LNCaP clone FGC (cell line): ENCODE results near the gene GIMD1.

Source experiments
- DNase-seq: peaks from one replicate; pipeline ENCODE4 v3.0.0-alpha.2; 2011; ENCODE audit warnings: low read depth
- H3K4me3 ChIP-seq: 2 replicates; pipeline ENCODE4 v1.5.1; 2011; ENCODE audit warnings: mild to moderate bottlenecking, low read depth, low read length, control low read depth
- TF ChIP-seq, protein P1 (sequence below): IDR thresholded peaks from 2 replicates; pipeline ENCODE4 v1.5.1; 2012; ENCODE audit warnings: mild to moderate bottlenecking; ENCODE audit not compliant: control insufficient read depth, insufficient read depth; ENCODE audit errors: extremely low read depth

Gene GIMD1

DNA sequence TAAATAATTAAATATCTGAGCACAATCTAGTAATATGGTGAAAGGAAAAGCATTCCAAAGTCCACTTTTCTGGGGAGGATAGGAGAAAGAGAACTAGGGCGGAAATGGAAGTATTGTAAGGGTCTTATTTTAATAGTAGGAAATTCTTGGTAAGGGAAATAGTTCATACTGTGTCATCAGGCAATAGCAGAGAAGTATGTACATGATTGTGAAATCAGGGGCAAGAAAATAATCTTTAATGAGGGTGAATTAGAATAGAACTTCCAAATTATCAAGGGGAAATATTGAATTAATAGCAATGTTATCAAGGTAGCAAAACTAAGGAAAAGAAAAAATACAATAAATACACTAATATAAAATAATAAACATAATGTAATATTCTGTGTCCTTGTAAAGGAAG lies 14.8 kb downstream of the GIMD1 start:
- DNase-seq, result no peak
- no peak overlapping the region for H3K4me3 ChIP-seq

DNA sequence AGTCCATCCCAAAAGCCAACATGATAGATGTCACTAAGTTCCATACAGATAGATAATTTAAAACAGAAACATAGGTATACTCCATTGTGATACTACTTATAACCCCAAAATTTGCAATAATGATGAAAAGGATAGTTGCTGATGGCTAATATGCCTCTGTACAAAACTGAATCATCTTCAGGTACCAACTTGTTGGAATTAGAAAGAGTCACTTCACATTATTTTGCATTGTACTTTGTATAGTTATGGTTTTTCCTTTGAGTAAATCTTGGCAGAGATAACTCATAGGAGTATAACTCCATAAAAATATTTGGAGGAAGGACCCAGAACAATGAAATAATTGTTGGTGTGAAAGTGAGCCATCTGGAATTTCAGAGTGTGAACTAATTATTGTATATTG lies 17.6 kb downstream of the GIMD1 start:
- TF ChIP-seq, protein P1, sequence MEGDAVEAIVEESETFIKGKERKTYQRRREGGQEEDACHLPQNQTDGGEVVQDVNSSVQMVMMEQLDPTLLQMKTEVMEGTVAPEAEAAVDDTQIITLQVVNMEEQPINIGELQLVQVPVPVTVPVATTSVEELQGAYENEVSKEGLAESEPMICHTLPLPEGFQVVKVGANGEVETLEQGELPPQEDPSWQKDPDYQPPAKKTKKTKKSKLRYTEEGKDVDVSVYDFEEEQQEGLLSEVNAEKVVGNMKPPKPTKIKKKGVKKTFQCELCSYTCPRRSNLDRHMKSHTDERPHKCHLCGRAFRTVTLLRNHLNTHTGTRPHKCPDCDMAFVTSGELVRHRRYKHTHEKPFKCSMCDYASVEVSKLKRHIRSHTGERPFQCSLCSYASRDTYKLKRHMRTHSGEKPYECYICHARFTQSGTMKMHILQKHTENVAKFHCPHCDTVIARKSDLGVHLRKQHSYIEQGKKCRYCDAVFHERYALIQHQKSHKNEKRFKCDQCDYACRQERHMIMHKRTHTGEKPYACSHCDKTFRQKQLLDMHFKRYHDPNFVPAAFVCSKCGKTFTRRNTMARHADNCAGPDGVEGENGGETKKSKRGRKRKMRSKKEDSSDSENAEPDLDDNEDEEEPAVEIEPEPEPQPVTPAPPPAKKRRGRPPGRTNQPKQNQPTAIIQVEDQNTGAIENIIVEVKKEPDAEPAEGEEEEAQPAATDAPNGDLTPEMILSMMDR, result no peak
- H3K4me3 ChIP-seq, result no peak overlapping the region
- no peak for DNase-seq

More for the DNA sequence above, 14.8 kb downstream of the GIMD1 start:
- TF ChIP-seq, protein P1, result no peak

DNA sequence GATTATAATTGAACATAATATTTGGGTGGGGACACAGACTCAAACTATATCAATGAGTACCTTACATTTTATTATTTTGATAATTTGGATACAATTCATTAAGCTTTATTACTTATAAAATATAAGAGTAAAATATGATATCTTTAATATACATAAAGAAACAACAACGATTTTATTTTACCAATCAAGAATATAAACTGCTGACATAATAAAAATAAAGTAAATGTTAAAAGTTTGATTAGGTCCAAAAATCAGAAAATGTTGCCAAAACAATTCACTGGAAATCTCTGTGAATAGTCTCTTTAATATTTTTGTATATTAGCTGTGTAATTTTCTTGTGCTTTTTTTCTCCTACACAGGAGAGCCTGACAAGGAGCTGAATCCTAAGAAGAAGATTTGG lies 21.4 kb downstream of the GIMD1 start:
- H3K4me3 ChIP-seq, result no peak overlapping the region
- DNase-seq, result no peak
- TF ChIP-seq, protein P1, result no peak

DNA sequence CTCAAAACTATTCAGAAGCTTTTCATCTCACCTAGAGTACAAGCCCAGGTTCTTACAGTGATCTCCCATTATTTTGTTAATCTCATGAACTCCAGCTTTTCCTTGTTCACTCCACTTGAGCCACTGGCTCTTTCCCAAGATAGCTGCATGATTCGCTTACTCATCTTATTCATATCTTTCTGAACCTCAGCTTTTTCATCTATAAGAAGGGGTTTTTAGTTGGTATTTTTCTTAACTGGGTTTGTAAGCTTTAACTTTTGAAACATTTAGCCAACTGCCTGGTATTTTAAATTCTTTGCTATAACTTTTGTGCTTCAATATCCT lies 24.0 kb downstream of the GIMD1 start:
- no peak overlapping the region for H3K4me3 ChIP-seq
- TF ChIP-seq, protein P1, result no peak
- no peak for DNase-seq

DNA sequence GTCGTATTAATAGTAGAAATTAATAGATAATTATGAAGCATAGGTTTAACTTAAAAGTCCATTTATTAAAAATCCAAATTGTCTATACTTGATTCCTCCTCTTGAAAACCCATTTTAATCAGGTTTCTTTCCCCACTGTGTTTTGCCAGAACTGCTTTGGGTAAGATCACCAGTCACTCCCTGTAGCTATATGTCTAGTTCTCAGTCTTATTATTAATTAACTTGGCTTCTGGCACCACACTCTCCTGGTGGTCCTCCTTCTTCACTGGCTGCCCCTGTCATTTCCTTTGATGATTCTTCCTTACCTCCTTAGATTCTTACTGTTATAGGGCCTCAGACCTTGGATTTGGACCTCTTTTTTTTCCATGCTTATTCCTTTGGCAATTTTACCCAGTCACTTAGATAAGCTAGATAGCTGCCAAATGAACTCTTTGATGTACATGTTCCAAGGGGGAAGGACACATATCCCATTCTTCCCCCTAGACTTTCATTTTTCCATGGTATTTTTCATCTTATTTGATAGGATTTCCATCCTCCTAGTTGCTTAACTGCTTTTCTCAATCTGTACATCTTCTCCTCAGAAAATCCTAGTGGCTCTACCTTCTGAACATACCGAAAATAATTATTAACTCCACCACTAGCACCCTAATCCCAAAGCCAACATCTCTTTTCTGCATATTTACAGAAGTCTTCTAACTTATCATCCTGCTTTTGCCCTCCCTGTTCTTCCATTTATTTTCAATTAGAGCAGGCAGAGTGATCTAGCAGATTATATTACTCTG lies 24.5 kb downstream of the GIMD1 start:
- no peak for DNase-seq
- H3K4me3 ChIP-seq, result no peak overlapping the region
- TF ChIP-seq, protein P1, result no peak

DNA sequence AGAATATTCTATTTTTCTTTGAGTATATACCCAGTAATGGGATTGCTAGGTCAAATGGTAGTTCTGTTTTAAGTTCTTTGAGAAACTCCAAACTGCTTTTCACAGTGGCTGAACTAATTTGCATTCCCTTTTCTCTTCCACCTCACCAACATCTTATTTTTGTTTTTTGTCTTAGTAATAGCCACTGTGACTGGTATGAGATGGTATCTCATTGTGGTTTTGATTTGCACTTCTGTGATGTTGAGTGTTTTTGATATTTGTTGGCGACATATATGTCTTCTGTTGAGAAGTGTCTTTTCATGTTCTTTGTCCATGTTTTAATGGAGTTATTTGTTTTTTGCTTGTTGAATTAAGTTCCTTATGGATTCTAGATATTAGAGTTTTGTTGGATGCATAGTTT lies 27.8 kb downstream of the GIMD1 start:
- TF ChIP-seq, protein P1, result no peak
- H3K4me3 ChIP-seq, result no peak overlapping the region
- DNase-seq, result no peak

DNA sequence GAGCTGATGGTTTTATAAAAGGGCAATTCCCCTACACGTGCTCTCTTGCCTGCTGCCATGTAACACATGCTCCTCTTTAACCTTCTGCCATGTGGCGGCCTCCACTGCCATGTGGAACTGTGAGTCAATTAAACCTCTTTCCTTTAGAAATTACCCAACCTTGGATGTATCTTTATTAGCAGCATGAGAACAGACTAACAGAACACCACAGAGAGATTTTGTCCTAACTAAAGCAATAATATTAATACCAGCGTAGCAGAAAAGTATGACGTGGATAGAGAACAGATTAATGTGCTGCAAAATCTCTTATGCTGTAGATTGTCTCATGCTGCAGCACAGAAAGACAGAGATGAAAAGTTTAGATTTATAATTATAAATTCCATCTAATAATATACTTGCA lies 29.1 kb downstream of the GIMD1 start:
- TF ChIP-seq, protein P1, result no peak

More for the DNA sequence above, 29.1 kb downstream of the GIMD1 start:
- H3K4me3 ChIP-seq, result no peak overlapping the region
- no peak for DNase-seq
